H9 (cell line): ENCODE measurements around the gene P3R3URF. TPM values are rescaled to one million over a fixed set of nuclear protein-coding genes. Genes with fewer than 3 reads are reported as not detected.
A peak's percentile ranks its signal among the peaks of the same experiment; 100 is the strongest.

Source experiments
- DNase-seq: peaks from one replicate; pipeline ENCODE4 v3.0.0-alpha.2; 2017
- H2AFZ ChIP-seq: one replicate; pipeline ENCODE4 v1.6.1; 2013; ENCODE audit warnings: mild to moderate bottlenecking, low read length, control low read depth, moderate library complexity
- H2AK5ac ChIP-seq: 2 replicates; pipeline ENCODE4 v1.6.1; 2013; ENCODE audit warnings: low read length, control low read depth, mixed read lengths; ENCODE audit not compliant: insufficient read length
- H2BK120ac ChIP-seq: one replicate; pipeline ENCODE4 v1.6.1; 2013; ENCODE audit warnings: low read depth, mild to moderate bottlenecking, low read length, control low read depth, inconsistent platforms; ENCODE audit not compliant: poor library complexity, severe bottlenecking
- H2BK12ac ChIP-seq: 2 replicates; pipeline ENCODE4 v1.6.1; 2013; ENCODE audit warnings: low read length, control low read depth, mixed read lengths, low read depth; ENCODE audit not compliant: insufficient read length
- H2BK15ac ChIP-seq: 2 replicates; pipeline ENCODE4 v1.6.1; 2013; ENCODE audit warnings: low read depth, low read length, control low read depth
- H2BK20ac ChIP-seq: one replicate; pipeline ENCODE4 v1.6.1; 2013; ENCODE audit warnings: low read depth, mild to moderate bottlenecking, low read length, control low read depth, inconsistent platforms; ENCODE audit not compliant: poor library complexity, severe bottlenecking
- H2BK5ac ChIP-seq: 2 replicates; pipeline ENCODE4 v1.6.1; 2013; ENCODE audit warnings: low read length, control low read depth, mixed read lengths; ENCODE audit not compliant: insufficient read length
- H3K14ac ChIP-seq: 2 replicates; pipeline ENCODE4 v1.6.1; 2013; ENCODE audit warnings: low read length, control low read depth; ENCODE audit not compliant: insufficient read depth
- H3K18ac ChIP-seq: 2 replicates; pipeline ENCODE4 v1.6.1; 2013; ENCODE audit warnings: low read depth, mild to moderate bottlenecking, mixed read lengths, low read length, control low read depth; ENCODE audit not compliant: insufficient read length
- H3K23ac ChIP-seq: 2 replicates; pipeline ENCODE4 v1.6.1; 2013; ENCODE audit warnings: low read length, control low read depth, mixed read lengths, low read depth; ENCODE audit not compliant: insufficient read length
- H3K23me2 ChIP-seq: 2 replicates; pipeline ENCODE4 v1.6.1; 2013; ENCODE audit warnings: low read depth, mild to moderate bottlenecking, mixed read lengths, low read length, control low read depth; ENCODE audit not compliant: insufficient read length, poor library complexity, severe bottlenecking
- H3K27ac ChIP-seq: 2 replicates; pipeline ENCODE4 v1.5.1; 2013; ENCODE audit warnings: low read length, control low read depth, mixed read lengths, low read depth; ENCODE audit not compliant: insufficient read length
- H3K27me3 ChIP-seq: 2 replicates; pipeline ENCODE4 v1.6.1; 2013; ENCODE audit warnings: low read length, control low read depth, inconsistent platforms; ENCODE audit not compliant: insufficient read depth
- H3K4ac ChIP-seq: 2 replicates; pipeline ENCODE4 v1.6.1; 2013; ENCODE audit warnings: low read depth, mild to moderate bottlenecking, control low read depth, inconsistent platforms, low read length, moderate library complexity
- H3K4me1 ChIP-seq: 2 replicates; pipeline ENCODE4 v1.6.1; 2013; ENCODE audit warnings: low read length, control low read depth, inconsistent platforms; ENCODE audit not compliant: insufficient read depth
- H3K4me2 ChIP-seq: 2 replicates; pipeline ENCODE4 v1.6.1; 2013; ENCODE audit warnings: low read length, control low read depth, mixed read lengths; ENCODE audit not compliant: insufficient read length, insufficient read depth
- H3K56ac ChIP-seq: 2 replicates; pipeline ENCODE4 v1.6.1; 2013; ENCODE audit warnings: low read depth, mild to moderate bottlenecking, mixed read lengths, low read length, control low read depth; ENCODE audit not compliant: insufficient read length
- H3K79me1 ChIP-seq: 2 replicates; pipeline ENCODE4 v1.6.1; 2013; ENCODE audit warnings: low read depth, mild to moderate bottlenecking, moderate library complexity, low read length, control low read depth, inconsistent platforms; ENCODE audit not compliant: insufficient read depth, poor library complexity, severe bottlenecking
- H3K79me2 ChIP-seq: 2 replicates; pipeline ENCODE4 v1.6.1; 2013; ENCODE audit warnings: low read length, control low read depth, inconsistent platforms; ENCODE audit not compliant: insufficient read depth
- H3K9ac ChIP-seq: 2 replicates; pipeline ENCODE4 v1.6.1; 2013; ENCODE audit warnings: low read length, control low read depth, mixed read lengths; ENCODE audit not compliant: insufficient read length; ENCODE audit errors: extremely low read depth
- H3K9me3 ChIP-seq: one replicate; pipeline ENCODE4 v1.6.1; 2013; ENCODE audit warnings: low read depth, low read length, inconsistent platforms; ENCODE audit not compliant: control insufficient read depth
- H3T11ph ChIP-seq: one replicate; pipeline ENCODE4 v1.6.1; 2013; ENCODE audit warnings: mild to moderate bottlenecking, low read length, control low read depth, inconsistent platforms
- H4K20me1 ChIP-seq: one replicate; pipeline ENCODE4 v1.6.1; 2013; ENCODE audit not compliant: control insufficient read depth, insufficient read length, insufficient read depth
- H4K5ac ChIP-seq: 2 replicates; pipeline ENCODE4 v1.6.1; 2013; ENCODE audit warnings: low read depth, mild to moderate bottlenecking, mixed read lengths, low read length, control low read depth; ENCODE audit not compliant: insufficient read length
- H4K8ac ChIP-seq: replicated peaks from 2 replicates; pipeline ENCODE4 v1.6.1; 2013; ENCODE audit warnings: low read length, control low read depth, mixed read lengths, low read depth; ENCODE audit not compliant: insufficient read length
- H4K91ac ChIP-seq: 2 replicates; pipeline ENCODE4 v1.6.1; 2013; ENCODE audit warnings: low read depth, mild to moderate bottlenecking, moderate library complexity, mixed read lengths, low read length, control low read depth; ENCODE audit not compliant: insufficient read length
- H3K27ac Mint-ChIP-seq, 3 experiments: 2 replicates in 2 of 3; 3 replicates in 1 of 3; pipeline ENCODE4 v1.8.0; 2020 to 2021; ENCODE audit warnings: mixed read lengths in 3 of 3, mild to moderate bottlenecking in 1 of 3, moderate library complexity in 1 of 3
- H3K27me3 Mint-ChIP-seq: 2 replicates; pipeline ENCODE4 v1.8.0; 2021; ENCODE audit warnings: low read depth, mild to moderate bottlenecking, moderate library complexity, mixed read lengths
- H3K36me3 Mint-ChIP-seq, 3 experiments: 2 replicates in 2 of 3; 3 replicates in 1 of 3; pipeline ENCODE4 v1.8.0; 2020 to 2021; ENCODE audit warnings: low read depth in 3 of 3, mixed read lengths in 3 of 3; ENCODE audit not compliant: insufficient read depth in 1 of 3
- H3K4me1 Mint-ChIP-seq, 2 experiments: 2 replicates each; pipeline ENCODE4 v1.8.0; 2020; ENCODE audit warnings: mixed read lengths in 2 of 2
- H3K4me3 Mint-ChIP-seq, 2 experiments: 2 replicates in 1 of 2; 3 replicates in 1 of 2; pipeline ENCODE4 v1.8.0; 2020 to 2021; ENCODE audit warnings: mild to moderate bottlenecking in 2 of 2, mixed read lengths in 2 of 2, moderate library complexity in 1 of 2
- H3K9me3 Mint-ChIP-seq, 2 experiments: 2 replicates in 1 of 2; 3 replicates in 1 of 2; pipeline ENCODE4 v1.8.0; 2020; ENCODE audit warnings: mild to moderate bottlenecking in 2 of 2, mixed read lengths in 2 of 2, moderate library complexity in 1 of 2
- CTCF ChIP-seq: fragments of 200-600 bp; sonication (generic); conservative IDR thresholded peaks from 3 replicates; pipeline ENCODE4 v1.8.0; 2021; ENCODE audit warnings: antibody characterized with exemption, mild to moderate bottlenecking
- WGBS: extraction: QIAGEN DNeasy Blood & Tissue Kit; methylation state at CpG from one replicate; pipeline ENCODE4 v1.1.7; 2013; ENCODE audit warnings: missing lambda C conversion rate, low lambda C conversion rate, mixed read lengths; ENCODE audit not compliant: insufficient read length; ENCODE audit errors: extremely low coverage; 5-methylcytosine and 5-hydroxymethylcytosine counted together
- total RNA-seq: library from RNA; stranded (reverse); gene quantifications from 2 replicates; pipeline ENCODE4 v1.2.1, GENCODE V29; 2021

The P3R3URF gene
- total RNA-seq, 1 experiment from 2014 or later, result not detected

GRCh38 chr1:46188295-46189030 lies 12.2 kb upstream of the P3R3URF start:
- H3K18ac ChIP-seq, result no peak overlapping the region
- no peaks in the 10 kb centered on the region; the same call in 1 of the 2 replicates for H3K27me3 ChIP-seq
- no peaks in the 10 kb centered on the region for H4K20me1 ChIP-seq
- TF ChIP-seq CTCF, result peak; percentile 49
- H2AFZ ChIP-seq, result no peak overlapping the region
- H2BK12ac ChIP-seq, result no peak overlapping the region
- H3T11ph ChIP-seq, result no peak overlapping the region
- no peak for DNase-seq
- no peak overlapping the region for H4K8ac ChIP-seq
- no peak overlapping the region for H2BK120ac ChIP-seq
- no peak overlapping the region for H3K4ac ChIP-seq
- Mint-ChIP-seq H3K36me3 (peaks cover 18 to 52% (median 40%) of the 10 kb centered on the region in 3 experiments; a peak in 6 of 7 replicates), H3K27me3 (no peaks in the 10 kb centered on the region), H3K4me3 (no peak overlapping the region), H3K4me1 (peaks cover 3 to 7% of the 10 kb centered on the region in 2 experiments; a peak in 3 of 4 replicates), H3K27ac (no peak overlapping the region), H3K9me3 (no peaks in the 10 kb centered on the region)
- no peak overlapping the region for H3K4me2 ChIP-seq
- no CpG with 5 or more reads among the region's 6 CpGs for WGBS
- H3K56ac ChIP-seq, result no peak overlapping the region
- no peak overlapping the region for H2AK5ac ChIP-seq
- no peaks in the 10 kb centered on the region for H3K79me2 ChIP-seq
- H3K23ac ChIP-seq, result no peak overlapping the region
- no peaks in the 10 kb centered on the region for H3K9me3 ChIP-seq
- no peak overlapping the region for H3K9ac ChIP-seq
- no peak overlapping the region for H2BK15ac ChIP-seq
- H4K91ac ChIP-seq, result no peak overlapping the region
- no peaks in the 10 kb centered on the region for H3K23me2 ChIP-seq
- H3K4me1 ChIP-seq, result no peaks in the 10 kb centered on the region
- no peak overlapping the region for H3K27ac ChIP-seq
- H2BK20ac ChIP-seq, result no peak overlapping the region
- no peaks in the 10 kb centered on the region for H3K79me1 ChIP-seq
- no peak overlapping the region for H2BK5ac ChIP-seq
- no peak overlapping the region for H3K14ac ChIP-seq
- no peak overlapping the region for H4K5ac ChIP-seq
